B cell (primary cell): ENCODE data around the gene LRRC37A. TPM values are rescaled to one million over a fixed set of nuclear protein-coding genes. Genes with fewer than 3 reads are reported as not detected.
"Not testable (repeated sequence)": the region's sequence is repeated elsewhere in the genome, so short reads cannot be mapped to it uniquely, and the experiment has no call there.

Experiments
- ATAC-seq: fragments of 200-7000 bp; cut with Tn5 transposase; one replicate; pipeline ENCODE4 v1.10.0; 2021; ENCODE audit warnings: low read depth, mild to moderate bottlenecking, moderate number of reproducible peaks, moderate library complexity
- CTCF ChIA-PET: fragments of 350-600 bp; sonication (Branson Sonifier 250); formaldehyde crosslinking; loops from one replicate; lab custom pipeline; 2021; ENCODE audit warnings: antibody characterized with exemption, inconsistent platforms; lab: Charles Lee
- POLR2A ChIA-PET: fragments of 350-600 bp; sonication (Branson Sonifier 250); formaldehyde crosslinking; loops from one replicate; lab custom pipeline; 2021; ENCODE audit warnings: antibody characterized with exemption; lab: Charles Lee
- DNase-seq: peaks from one replicate; pipeline ENCODE4 v3.0.0; 2013
- H2AFZ ChIP-seq: 2 replicates; pipeline ENCODE4 v1.6.1; 2012; ENCODE audit warnings: mild to moderate bottlenecking, low read depth, low read length; ENCODE audit not compliant: insufficient read depth, poor library complexity, severe bottlenecking
- H3K27ac ChIP-seq, 2 donors: 1 replicate in 1 of 2; 2 replicates in 1 of 2; pipeline ENCODE4 v1.5.1; 2012 to 2013; ENCODE audit warnings: low read length in 2 of 2, mild to moderate bottlenecking in 2 of 2, moderate library complexity in 1 of 2
- H3K27me3 ChIP-seq, 4 experiments: fragments of 200-600 bp in 1 of 4; sonication (generic) in 1 of 4; replicated peaks in 1 of 4; 1 replicate in 2 of 4; 2 replicates in 2 of 4; pipeline versions ENCODE4 v1.6.1 to v1.7.0; 2013 to 2016; ENCODE audit warnings: low read length in 3 of 4, mild to moderate bottlenecking in 2 of 4, mixed read lengths in 1 of 4, moderate library complexity in 1 of 4; ENCODE audit not compliant: insufficient read depth in 4 of 4, control insufficient read depth in 3 of 4; ENCODE audit errors: control extremely low read depth in 1 of 4
- H3K36me3 ChIP-seq, 2 experiments: replicated peaks in 1 of 2; 1 replicate in 1 of 2; 2 replicates in 1 of 2; pipeline versions ENCODE4 v1.6.1 to v1.7.1; 2013; ENCODE audit warnings: low read length in 1 of 2; ENCODE audit not compliant: insufficient read depth in 2 of 2, control insufficient read depth in 1 of 2; ENCODE audit errors: control extremely low read depth in 1 of 2, extremely low read depth in 1 of 2
- H3K4me1 ChIP-seq, 2 donors: fragments of 200-600 bp in 1 of 2; sonication (generic) in 1 of 2; 1 replicate in 1 of 2; 2 replicates in 1 of 2; pipeline versions ENCODE4 v1.5.1 to v1.6.1; 2013 to 2017; ENCODE audit warnings: low read length in 2 of 2; ENCODE audit not compliant: control insufficient read depth in 2 of 2, insufficient read depth in 2 of 2
- H3K4me2 ChIP-seq: replicated peaks from 2 replicates; pipeline ENCODE3; 2012; ENCODE audit warnings: mild to moderate bottlenecking, low read depth, low read length; ENCODE audit not compliant: poor library complexity, severe bottlenecking
- H3K4me3 ChIP-seq, 5 experiments: fragments of 200-600 bp in 1 of 5; sonication (generic) in 1 of 5; 1 replicate in 3 of 5; 2 replicates in 2 of 5; pipeline versions ENCODE4 v1.5.1 to v1.7.0; 2011 to 2016; ENCODE audit warnings: low read length in 4 of 5, mild to moderate bottlenecking in 4 of 5, low read depth in 2 of 5, control low read depth in 1 of 5, moderate library complexity in 1 of 5; ENCODE audit not compliant: insufficient read depth in 1 of 5; ENCODE audit errors: control extremely low read depth in 1 of 5, extremely low read depth in 1 of 5
- H3K79me2 ChIP-seq: fragments of 200-600 bp; sonication (generic); one replicate; pipeline ENCODE4 v1.6.0; 2016; ENCODE audit warnings: low read length; ENCODE audit not compliant: control insufficient read depth, insufficient read depth
- H3K9ac ChIP-seq: fragments of 200-600 bp; sonication (generic); 2 replicates; pipeline ENCODE4 v1.6.1; 2017; ENCODE audit warnings: mild to moderate bottlenecking, low read length, moderate library complexity
- H3K9me3 ChIP-seq, 3 donors: one replicate each; pipeline versions ENCODE4 v1.6.1 to v1.7.1; 2013; ENCODE audit warnings: low read length in 2 of 3; ENCODE audit not compliant: control insufficient read depth in 2 of 3, insufficient read depth in 1 of 3; ENCODE audit errors: control extremely low read depth in 1 of 3
- H4K20me1 ChIP-seq: 2 replicates; pipeline ENCODE4 v1.6.0; 2012; ENCODE audit warnings: mild to moderate bottlenecking, low read length; ENCODE audit not compliant: insufficient read depth, control insufficient read depth, poor library complexity, severe bottlenecking
- H3K27ac Mint-ChIP-seq: one replicate; pipeline ENCODE4 v1.8.0; 2021; ENCODE audit warnings: mixed read lengths
- H3K27me3 Mint-ChIP-seq: one replicate; pipeline ENCODE4 v1.8.0; 2021; ENCODE audit warnings: mixed read lengths
- H3K4me1 Mint-ChIP-seq: one replicate; pipeline ENCODE4 v1.8.0; 2021; ENCODE audit warnings: mixed read lengths
- H3K4me3 Mint-ChIP-seq: one replicate; pipeline ENCODE4 v1.8.0; 2021; ENCODE audit warnings: mixed read lengths
- H3K9me3 Mint-ChIP-seq: one replicate; pipeline ENCODE4 v1.8.0; 2022; ENCODE audit warnings: mixed read lengths; ENCODE audit not compliant: insufficient read depth
- intact Hi-C: fragments of 100-400 bp; cut with micrococcal nuclease; formaldehyde crosslinking; loops from one replicate; pipeline ENCODE4 v1.10.0; 2022
- polyA plus RNA-seq: library from polyadenylated mRNA; depleted of rRNA; stranded (reverse); fragments of >200 nt; gene quantifications from 2 replicates; pipeline ENCODE4 v1.2.3, GENCODE V29; 2012
- small RNA-seq: library from RNA; depleted of rRNA; stranded (forward); fragments of <200 nt; gene quantifications from one replicate; pipeline ENCODE3, GENCODE V24; 2012; ENCODE audit warnings: low replicate concordance, low read depth; ENCODE audit not compliant: insufficient read length
- total RNA-seq, 2 donors: library from RNA; stranded (reverse); fragments of 120-200 nt in 1 of 2; gene quantifications; 1 replicate in 1 of 2; 2 replicates in 1 of 2; pipeline versions ENCODE4 v1.2.3 to v1.2.4, GENCODE V29; 2013 to 2022

The LRRC37A gene
- total and polyA plus RNA-seq, 2 donors (not counting 1 experiment from before 2014, with no cell fraction given): 2.7 to 22.1 TPM

DNA sequence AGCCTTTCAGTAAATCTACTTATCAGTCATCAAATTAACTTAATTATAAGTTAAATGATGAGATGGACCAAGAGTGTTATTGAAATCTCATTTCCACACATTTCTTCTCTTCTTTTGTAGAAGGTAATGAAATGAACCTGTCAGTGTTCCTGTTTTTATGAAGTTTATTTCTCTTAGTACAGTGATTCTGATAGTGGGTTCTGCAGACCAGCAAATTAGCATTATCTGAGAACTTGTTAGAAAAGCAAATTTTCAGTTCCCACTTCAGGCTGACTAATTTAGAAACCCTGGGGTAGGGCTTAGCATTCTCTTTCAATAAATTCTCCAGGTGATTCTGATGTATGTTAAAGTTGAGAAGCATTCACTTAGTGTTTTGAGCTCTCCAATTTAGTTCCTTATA, 90.6 kb downstream of the LRRC37A start:
- H3K36me3 ChIP-seq, H2AFZ ChIP-seq, H3K9me3 Mint-ChIP-seq, H3K27ac Mint-ChIP-seq, H3K9ac ChIP-seq, POLR2A ChIA-PET, H4K20me1 ChIP-seq, H3K4me1 ChIP-seq, DNase-seq, H3K4me3 Mint-ChIP-seq, H3K79me2 ChIP-seq, H3K4me1 Mint-ChIP-seq, H3K9me3 ChIP-seq, ATAC-seq, CTCF ChIA-PET, H3K27me3 Mint-ChIP-seq, intact Hi-C loops, H3K27ac ChIP-seq, H3K4me2 ChIP-seq, H3K27me3 ChIP-seq, H3K4me3 ChIP-seq: not testable (repeated sequence)

Small RNA genes lying within 50 kb of the gene (small RNA-seq; reads per million reads assigned to genes)
- gene RN7SL656P: not detected

Other genes starting within 250 kb of the LRRC37A start
- 233 and 261 TPM in 2 replicates for gene KANSL1, start 101.7 kb upstream of the LRRC37A start, total RNA-seq
- 36.8 and 37.1 TPM in 2 replicates for gene KANSL1, start 101.7 kb upstream of the LRRC37A start, polyA plus RNA-seq
- 33.4 and 42.0 TPM in 2 replicates for gene ARL17B, start 66.6 kb downstream of the LRRC37A start, total RNA-seq
- 6.8 and 22.9 TPM in 2 replicates for gene ARL17B, start 66.6 kb downstream of the LRRC37A start, polyA plus RNA-seq
- gene LRRC37A2, start 217.3 kb downstream of the LRRC37A start, total RNA-seq: 46.5 and 49.4 TPM in 2 replicates
- gene LRRC37A2, start 217.3 kb downstream of the LRRC37A start, polyA plus RNA-seq: 9.9 and 17.8 TPM in 2 replicates